ENCODE data around the gene MAPKAPK2. TPM values are rescaled to one million over a fixed set of nuclear protein-coding genes. Genes with fewer than 3 reads are reported as not detected.

Gene MAPKAPK2
- total RNA-seq, 1 experiment from 2014 or later: 98.5 TPM

DNA sequence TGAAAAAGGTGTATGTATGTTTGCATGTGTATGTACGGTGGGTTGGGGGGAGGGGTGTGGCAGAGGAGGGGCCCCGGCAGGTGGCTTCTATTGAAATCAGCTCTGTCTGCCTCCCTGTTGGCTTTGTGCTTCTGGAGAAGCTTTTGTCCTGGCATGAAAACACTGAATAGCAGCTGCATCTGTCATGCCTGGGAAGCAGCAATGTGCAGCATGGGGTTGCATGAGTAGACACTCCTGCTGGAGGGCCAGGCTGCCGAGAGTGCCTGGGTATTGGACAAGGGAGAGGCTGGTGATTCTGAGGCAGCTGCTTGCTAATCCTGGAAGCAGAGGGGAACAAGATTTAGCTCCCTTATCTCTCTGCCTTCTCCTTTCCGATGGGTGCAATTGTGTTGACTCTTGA, 20.5 kb downstream of the MAPKAPK2 start:
- Histone ChIP-seq H3K4me2 (ENCODE audit: low read length) (no peak overlapping the region), H3K9me3 (ENCODE audit: low read length) (no peaks in the 10 kb centered on the region), H4K20me1 (ENCODE audit: low read length) (peaks cover 80% of the 10 kb centered on the region), H3K4me1 (ENCODE audit: insufficient read depth, low read length) (peaks cover 24% of the 10 kb centered on the region), H3K9ac (ENCODE audit: low read length) (no peak overlapping the region), H3F3A (ENCODE audit: low read length, unreplicated experiment) (no peaks in the 10 kb centered on the region), H2AFZ (ENCODE audit: low read length) (no peak overlapping the region), H3K79me2 (ENCODE audit: low read length) (peaks cover 99% of the 10 kb centered on the region), H3K36me3 (ENCODE audit: low read depth, low read length) (no peaks in the 10 kb centered on the region), H3K27ac (ENCODE audit: low read length) (no peak overlapping the region), H3K4me3 (ENCODE audit: low read length) (no peak overlapping the region), H3K9me2 (replicated peaks; ENCODE audit: low read length) (no peaks in the 10 kb centered on the region), H3K27me3 (ENCODE audit: low read length) (no peaks in the 10 kb centered on the region)
- ChIA-PET POLR2A (ENCODE audit: unreplicated experiment) (no interaction called here), CTCF (interaction anchor here (1.6 kb wide), 1 partner anchor 42 kb away, joined by 4 read pairs; no protein-coding TSS in a partner anchor)
- TF ChIP-seq EZH2phosphoT487 (IDR thresholded peaks at IDR 0.05; ENCODE audit: borderline replicate concordance, low read length): no peak
- TF ChIP-seq, protein P1, sequence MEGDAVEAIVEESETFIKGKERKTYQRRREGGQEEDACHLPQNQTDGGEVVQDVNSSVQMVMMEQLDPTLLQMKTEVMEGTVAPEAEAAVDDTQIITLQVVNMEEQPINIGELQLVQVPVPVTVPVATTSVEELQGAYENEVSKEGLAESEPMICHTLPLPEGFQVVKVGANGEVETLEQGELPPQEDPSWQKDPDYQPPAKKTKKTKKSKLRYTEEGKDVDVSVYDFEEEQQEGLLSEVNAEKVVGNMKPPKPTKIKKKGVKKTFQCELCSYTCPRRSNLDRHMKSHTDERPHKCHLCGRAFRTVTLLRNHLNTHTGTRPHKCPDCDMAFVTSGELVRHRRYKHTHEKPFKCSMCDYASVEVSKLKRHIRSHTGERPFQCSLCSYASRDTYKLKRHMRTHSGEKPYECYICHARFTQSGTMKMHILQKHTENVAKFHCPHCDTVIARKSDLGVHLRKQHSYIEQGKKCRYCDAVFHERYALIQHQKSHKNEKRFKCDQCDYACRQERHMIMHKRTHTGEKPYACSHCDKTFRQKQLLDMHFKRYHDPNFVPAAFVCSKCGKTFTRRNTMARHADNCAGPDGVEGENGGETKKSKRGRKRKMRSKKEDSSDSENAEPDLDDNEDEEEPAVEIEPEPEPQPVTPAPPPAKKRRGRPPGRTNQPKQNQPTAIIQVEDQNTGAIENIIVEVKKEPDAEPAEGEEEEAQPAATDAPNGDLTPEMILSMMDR (conservative IDR thresholded peaks at IDR 0.05; ENCODE audit: low read depth, low read length): no peak
- TF ChIP-seq EZH2 (IDR thresholded peaks at IDR 0.05; ENCODE audit: low read length, unreplicated experiment): no peak
- ATAC-seq (no peak), DNase-seq (no peak)
- intact Hi-C loops (cut with micrococcal nuclease): no loop called here
- no TSS peak for BruUV-seq (replicated peaks)

DNA sequence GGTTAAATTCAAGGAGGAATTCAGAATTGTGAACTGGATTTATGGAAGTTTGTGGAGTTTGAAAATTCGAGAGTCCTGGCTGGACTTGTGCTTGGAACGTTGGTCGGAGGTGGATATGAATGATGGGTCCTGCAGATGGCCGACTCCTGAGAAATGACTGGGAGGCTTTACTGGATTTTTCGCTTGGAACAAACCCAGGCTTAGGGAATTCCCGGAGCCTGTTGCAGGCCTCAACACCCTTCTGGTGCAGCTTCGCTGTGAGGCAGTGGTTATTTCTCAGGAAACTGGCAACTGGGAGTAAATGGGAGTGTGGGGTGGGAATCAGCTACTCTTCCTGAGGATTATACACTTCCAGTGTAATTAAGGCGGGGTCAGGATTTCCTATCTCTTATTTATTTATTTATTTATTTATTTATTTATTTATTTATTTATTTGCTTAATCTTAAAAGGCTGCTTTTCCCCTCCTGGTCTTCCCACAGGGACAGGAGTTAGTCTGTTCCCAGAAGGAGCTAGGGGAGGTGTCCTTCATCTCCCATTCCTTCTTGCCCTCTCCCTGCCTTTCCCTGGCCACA, 21.1 kb downstream of the MAPKAPK2 start:
- no peak for TF ChIP-seq EZH2phosphoT487 (IDR thresholded peaks at IDR 0.05; ENCODE audit: borderline replicate concordance, low read length)
- no peak for TF ChIP-seq EZH2 (IDR thresholded peaks at IDR 0.05; ENCODE audit: low read length, unreplicated experiment)
- TF ChIP-seq, protein P1 (conservative IDR thresholded peaks at IDR 0.05; ENCODE audit: low read depth, low read length): no peak
- Histone ChIP-seq H3K4me2 (ENCODE audit: low read length) (no peak overlapping the region), H3F3A (ENCODE audit: low read length, unreplicated experiment) (no peaks in the 10 kb centered on the region), H3K4me3 (ENCODE audit: low read length) (no peak overlapping the region), H3K79me2 (ENCODE audit: low read length) (peaks cover 99% of the 10 kb centered on the region), H3K9ac (ENCODE audit: low read length) (no peak overlapping the region), H3K27ac (ENCODE audit: low read length) (no peak overlapping the region), H3K9me2 (replicated peaks; ENCODE audit: low read length) (no peaks in the 10 kb centered on the region), H3K4me1 (ENCODE audit: insufficient read depth, low read length) (peaks cover 30% of the 10 kb centered on the region), H3K36me3 (ENCODE audit: low read depth, low read length) (no peaks in the 10 kb centered on the region), H2AFZ (ENCODE audit: low read length) (no peak overlapping the region), H3K9me3 (ENCODE audit: low read length) (no peaks in the 10 kb centered on the region), H4K20me1 (ENCODE audit: low read length) (peaks cover 78% of the 10 kb centered on the region), H3K27me3 (ENCODE audit: low read length) (no peaks in the 10 kb centered on the region)
- no TSS peak for BruUV-seq (replicated peaks)
- DNase-seq (no peak), ATAC-seq (no peak)
- CTCF ChIA-PET: interaction anchor here (1.6 kb wide), 1 partner anchor 42 kb away, joined by 4 read pairs; no protein-coding TSS in a partner anchor
- POLR2A ChIA-PET (ENCODE audit: unreplicated experiment): no interaction called here
- intact Hi-C loops (cut with micrococcal nuclease): no loop called here

- Histone ChIP-seq H3K4me1 (ENCODE audit: insufficient read depth, low read length) (peaks cover 32% of the 10 kb centered on the region), H4K20me1 (ENCODE audit: low read length) (peaks cover 73% of the 10 kb centered on the region), H3K9me2 (replicated peaks; ENCODE audit: low read length) (no peaks in the 10 kb centered on the region), H2AFZ (ENCODE audit: low read length) (no peak overlapping the region), H3K79me2 (ENCODE audit: low read length) (peaks cover 99% of the 10 kb centered on the region), H3K9me3 (ENCODE audit: low read length) (no peaks in the 10 kb centered on the region), H3K36me3 (ENCODE audit: low read depth, low read length) (no peaks in the 10 kb centered on the region), H3K4me3 (ENCODE audit: low read length) (no peak overlapping the region), H3F3A (ENCODE audit: low read length, unreplicated experiment) (no peaks in the 10 kb centered on the region), H3K9ac (ENCODE audit: low read length) (no peak overlapping the region), H3K27ac (ENCODE audit: low read length) (no peak overlapping the region), H3K27me3 (ENCODE audit: low read length) (no peaks in the 10 kb centered on the region), H3K4me2 (ENCODE audit: low read length) (no peak overlapping the region)
- no TSS peak for BruUV-seq (replicated peaks)
- intact Hi-C loops (cut with micrococcal nuclease): no loop called here
- no peak for DNase-seq
- no peak for ATAC-seq
- ChIA-PET CTCF (interaction anchor here (1.6 kb wide), 1 partner anchor 43 kb away, joined by 4 read pairs; no protein-coding TSS in a partner anchor), POLR2A (ENCODE audit: unreplicated experiment) (no interaction called here)
- TF ChIP-seq EZH2 (IDR thresholded peaks at IDR 0.05; ENCODE audit: low read length, unreplicated experiment) (no peak), EZH2phosphoT487 (IDR thresholded peaks at IDR 0.05; ENCODE audit: borderline replicate concordance, low read length) (no peak)
- TF ChIP-seq, protein P1 (conservative IDR thresholded peaks at IDR 0.05; ENCODE audit: low read depth, low read length): no peak
Observed at GRCh38 chr1:206706298-206706791, 21.6 kb downstream of the MAPKAPK2 start.
